ENCODE results near the gene SAMD9. TPM values are rescaled to one million over a fixed set of nuclear protein-coding genes. Genes with fewer than 3 reads are reported as not detected.
"Not testable (repeated sequence)": the region's sequence is repeated elsewhere in the genome, so short reads cannot be mapped to it uniquely, and the experiment has no call there.

The SAMD9 gene
- total RNA-seq, 2 experiments from 2014 or later: 6.1 to 7.6 TPM

DNA sequence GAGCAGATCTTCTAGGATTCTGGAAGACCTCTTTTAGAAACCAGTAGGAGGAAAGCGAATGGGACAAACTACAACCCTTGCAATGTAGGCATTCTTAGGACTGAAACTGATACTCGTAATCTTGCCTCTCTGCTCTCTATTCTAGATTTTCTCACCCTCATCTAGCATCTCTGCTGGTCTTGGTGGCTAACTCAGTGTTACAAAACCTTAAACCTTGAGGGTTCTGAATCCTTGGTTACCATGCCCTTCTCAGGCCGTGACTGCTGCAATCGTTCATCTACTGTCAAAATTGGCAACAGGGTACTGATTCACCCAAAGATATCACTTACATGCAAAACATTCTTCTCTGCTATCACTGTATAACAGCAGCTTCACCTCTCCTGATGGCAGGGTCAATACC is 55.2 kb downstream of the SAMD9 start:
- intact Hi-C loops (cut with micrococcal nuclease; ENCODE audit: unreplicated experiment): no loop called here
- Histone ChIP-seq H4K20me1 (ENCODE audit: insufficient read depth, low read length) (no peaks in the 10 kb centered on the region), H3K4me1 (ENCODE audit: insufficient read depth, low read length, poor library complexity, severe bottlenecking) (no peaks in the 10 kb centered on the region), H2AFZ (ENCODE audit: low read length) (no peak overlapping the region), H3K79me2 (ENCODE audit: insufficient read depth, low read depth, low read length) (no peaks in the 10 kb centered on the region), H3K4me2 (ENCODE audit: low read length) (no peak overlapping the region), H3K9me3 (ENCODE audit: low read length) (0 out of 2 replicates have a peak, but pooled peaks cover 3% of the 10 kb centered on the region), H3K27ac (ENCODE audit: low read depth, low read length, poor library complexity, severe bottlenecking) (no peak overlapping the region), H3K4me3 (ENCODE audit: low read depth, low read length, poor library complexity, severe bottlenecking) (no peak overlapping the region), H3K9me2 (ENCODE audit: insufficient read depth, low read length) (no peaks in the 10 kb centered on the region), H3K36me3 (ENCODE audit: insufficient read depth, low read length) (no peaks in the 10 kb centered on the region)
- DNase-seq (ENCODE audit: low spot score): no peak
- BruUV-seq (replicated peaks): no TSS peak
- POLR2A ChIA-PET: no interaction called here
- CTCF ChIA-PET (ENCODE audit: unreplicated experiment): no interaction called here
- TF ChIP-seq, protein P1, sequence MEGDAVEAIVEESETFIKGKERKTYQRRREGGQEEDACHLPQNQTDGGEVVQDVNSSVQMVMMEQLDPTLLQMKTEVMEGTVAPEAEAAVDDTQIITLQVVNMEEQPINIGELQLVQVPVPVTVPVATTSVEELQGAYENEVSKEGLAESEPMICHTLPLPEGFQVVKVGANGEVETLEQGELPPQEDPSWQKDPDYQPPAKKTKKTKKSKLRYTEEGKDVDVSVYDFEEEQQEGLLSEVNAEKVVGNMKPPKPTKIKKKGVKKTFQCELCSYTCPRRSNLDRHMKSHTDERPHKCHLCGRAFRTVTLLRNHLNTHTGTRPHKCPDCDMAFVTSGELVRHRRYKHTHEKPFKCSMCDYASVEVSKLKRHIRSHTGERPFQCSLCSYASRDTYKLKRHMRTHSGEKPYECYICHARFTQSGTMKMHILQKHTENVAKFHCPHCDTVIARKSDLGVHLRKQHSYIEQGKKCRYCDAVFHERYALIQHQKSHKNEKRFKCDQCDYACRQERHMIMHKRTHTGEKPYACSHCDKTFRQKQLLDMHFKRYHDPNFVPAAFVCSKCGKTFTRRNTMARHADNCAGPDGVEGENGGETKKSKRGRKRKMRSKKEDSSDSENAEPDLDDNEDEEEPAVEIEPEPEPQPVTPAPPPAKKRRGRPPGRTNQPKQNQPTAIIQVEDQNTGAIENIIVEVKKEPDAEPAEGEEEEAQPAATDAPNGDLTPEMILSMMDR (conservative IDR thresholded peaks at IDR 0.05; ENCODE audit: low read length): no peak
- no peak for TF ChIP-seq EZH2phosphoT487 (IDR thresholded peaks at IDR 0.05; ENCODE audit: borderline replicate concordance, low read depth, low read length)

DNA sequence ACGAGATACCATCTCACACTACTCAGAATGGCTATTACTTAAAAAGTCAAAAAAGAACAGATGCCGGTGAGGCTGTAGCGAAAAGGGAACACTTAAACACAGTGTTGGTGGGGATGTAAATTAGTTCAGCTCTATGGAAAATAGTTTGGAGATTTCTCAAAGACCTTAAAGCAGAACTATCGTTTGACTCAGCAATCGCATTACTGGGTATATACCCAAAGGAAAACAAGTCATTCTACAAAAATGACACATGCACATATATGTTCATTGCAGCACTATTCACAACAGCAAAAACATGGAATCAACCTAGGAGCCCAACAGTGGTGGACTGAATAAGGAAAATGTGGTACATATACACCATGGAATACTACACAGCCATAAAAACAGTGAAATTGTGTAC is 56.9 kb downstream of the SAMD9 start:
- CTCF ChIA-PET (ENCODE audit: unreplicated experiment): no interaction called here
- POLR2A ChIA-PET: interaction anchor here (0.6 kb wide), 1 partner anchor 443 kb away, joined by 3 read pairs; no protein-coding TSS in a partner anchor
- Histone ChIP-seq H2AFZ (ENCODE audit: low read length) (no peak overlapping the region), H3K9me2 (ENCODE audit: insufficient read depth, low read length) (no peaks in the 10 kb centered on the region), H3K4me3 (ENCODE audit: low read depth, low read length, poor library complexity, severe bottlenecking) (no peak overlapping the region), H3K4me2 (ENCODE audit: low read length) (no peak overlapping the region), H3K79me2 (ENCODE audit: insufficient read depth, low read depth, low read length) (no peaks in the 10 kb centered on the region), H3K36me3 (ENCODE audit: insufficient read depth, low read length) (no peaks in the 10 kb centered on the region), H3K4me1 (ENCODE audit: insufficient read depth, low read length, poor library complexity, severe bottlenecking) (no peaks in the 10 kb centered on the region), H4K20me1 (ENCODE audit: insufficient read depth, low read length) (no peaks in the 10 kb centered on the region), H3K27ac (ENCODE audit: low read depth, low read length, poor library complexity, severe bottlenecking) (no peak overlapping the region), H3K9me3 (ENCODE audit: low read length) (0 out of 2 replicates have a peak, but pooled peaks cover 3% of the 10 kb centered on the region)
- TF ChIP-seq, protein P1 (conservative IDR thresholded peaks at IDR 0.05; ENCODE audit: low read length): no peak
- no peak for TF ChIP-seq EZH2phosphoT487 (IDR thresholded peaks at IDR 0.05; ENCODE audit: borderline replicate concordance, low read depth, low read length)
- no peak for DNase-seq (ENCODE audit: low spot score)
- intact Hi-C loops (cut with micrococcal nuclease; ENCODE audit: unreplicated experiment): no loop called here
- no TSS peak for BruUV-seq (replicated peaks)

DNA sequence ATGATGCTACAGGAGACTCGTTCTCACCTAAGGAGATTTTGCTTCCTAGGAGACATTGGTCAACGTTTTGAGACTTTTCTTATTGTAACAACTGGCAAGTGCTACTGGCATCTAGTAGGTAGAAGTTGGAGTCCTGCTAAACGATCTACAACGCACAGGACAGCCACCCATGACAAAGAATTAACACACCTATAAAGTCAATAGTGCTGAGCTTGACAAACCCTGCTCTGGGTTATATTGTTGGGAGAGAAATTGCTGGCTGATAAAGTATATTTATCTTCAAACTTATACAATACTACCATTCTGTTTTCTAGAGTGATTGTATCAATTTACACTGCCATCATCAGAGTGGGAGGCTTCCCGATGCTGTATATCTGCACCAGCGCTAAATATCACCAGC is 57.8 kb downstream of the SAMD9 start:
- Histone ChIP-seq H3K36me3 (ENCODE audit: insufficient read depth, low read length) (no peaks in the 10 kb centered on the region), H4K20me1 (ENCODE audit: insufficient read depth, low read length) (no peaks in the 10 kb centered on the region), H3K4me2 (ENCODE audit: low read length) (no peak overlapping the region), H3K79me2 (ENCODE audit: insufficient read depth, low read depth, low read length) (no peaks in the 10 kb centered on the region), H2AFZ (ENCODE audit: low read length) (no peak overlapping the region), H3K9me3 (ENCODE audit: low read length) (no peaks in the 10 kb centered on the region), H3K9me2 (ENCODE audit: insufficient read depth, low read length) (no peaks in the 10 kb centered on the region), H3K4me3 (ENCODE audit: low read depth, low read length, poor library complexity, severe bottlenecking) (no peak overlapping the region), H3K4me1 (ENCODE audit: insufficient read depth, low read length, poor library complexity, severe bottlenecking) (no peaks in the 10 kb centered on the region), H3K27ac (ENCODE audit: low read depth, low read length, poor library complexity, severe bottlenecking) (no peak overlapping the region)
- no peak for TF ChIP-seq EZH2phosphoT487 (IDR thresholded peaks at IDR 0.05; ENCODE audit: borderline replicate concordance, low read depth, low read length)
- TF ChIP-seq, protein P1 (conservative IDR thresholded peaks at IDR 0.05; ENCODE audit: low read length): no peak
- CTCF ChIA-PET (ENCODE audit: unreplicated experiment): no interaction called here
- POLR2A ChIA-PET: interaction anchor here (0.6 kb wide), 1 partner anchor 147 kb away, joined by 3 read pairs; no protein-coding TSS in a partner anchor
- no peak for DNase-seq (ENCODE audit: low spot score)
- intact Hi-C loops (cut with micrococcal nuclease; ENCODE audit: unreplicated experiment): no loop called here
- no TSS peak for BruUV-seq (replicated peaks)

DNA sequence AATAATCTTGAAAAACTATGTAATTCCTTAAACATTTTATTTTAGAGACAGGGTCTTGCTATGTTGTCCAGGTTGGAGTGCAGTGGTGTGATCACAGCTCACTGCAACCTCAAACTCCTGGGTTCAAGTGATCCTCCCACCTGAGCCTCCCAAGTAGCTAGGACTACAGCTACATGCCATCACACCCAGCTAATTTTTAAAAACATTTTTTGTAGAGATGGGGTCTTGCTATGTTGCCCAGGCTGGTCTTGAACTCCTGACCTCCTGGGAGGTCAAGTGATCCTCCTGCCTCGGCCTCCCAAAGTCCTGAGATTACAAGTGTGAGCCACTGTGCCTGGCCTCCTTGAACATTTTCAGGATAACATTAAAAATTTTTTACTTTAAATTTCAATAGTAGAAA is 61.2 kb downstream of the SAMD9 start:
- CTCF ChIA-PET (ENCODE audit: unreplicated experiment); H3K4me1 ChIP-seq (ENCODE audit: insufficient read depth, low read length, poor library complexity, severe bottlenecking); BruUV-seq (replicated peaks); H3K27ac ChIP-seq (ENCODE audit: low read depth, low read length, poor library complexity, severe bottlenecking); H2AFZ ChIP-seq (ENCODE audit: low read length); H3K9me3 ChIP-seq (ENCODE audit: low read length); H3K36me3 ChIP-seq (ENCODE audit: insufficient read depth, low read length); DNase-seq (ENCODE audit: low spot score); H3K9me2 ChIP-seq (ENCODE audit: insufficient read depth, low read length); H3K4me2 ChIP-seq (ENCODE audit: low read length); H3K4me3 ChIP-seq (ENCODE audit: low read depth, low read length, poor library complexity, severe bottlenecking); POLR2A ChIA-PET; H4K20me1 ChIP-seq (ENCODE audit: insufficient read depth, low read length); H3K79me2 ChIP-seq (ENCODE audit: insufficient read depth, low read depth, low read length): not testable (repeated sequence)
- intact Hi-C loops (cut with micrococcal nuclease; ENCODE audit: unreplicated experiment): loop anchor here (10.0 kb wide), 2 partner anchors 222 to 592 kb away; partner anchors contain the start of gene CDK6
